ENCODE results near the gene IL6R.
"Not testable (repeated sequence)": the region's sequence is repeated elsewhere in the genome, so short reads cannot be mapped to it uniquely, and the experiment has no call there.

IL6R gene

GRCh38 chr1:154483941-154484803 lies 79.0 kb downstream of the IL6R start:
- no peak for DNase-seq (ENCODE audit: low spot score)

- no peak for DNase-seq (ENCODE audit: low spot score)
Measured at GRCh38 chr1:154485106-154485505, 80.0 kb downstream of the IL6R start.

GRCh38 chr1:154485910-154486496 lies 80.9 kb downstream of the IL6R start:
- DNase-seq (ENCODE audit: low spot score), result no peak

- not testable (repeated sequence) for DNase-seq (ENCODE audit: low spot score)
Measured at GRCh38 chr1:154486756-154487155, 81.6 kb downstream of the IL6R start.

- no peak for DNase-seq (ENCODE audit: low spot score)
Measured at GRCh38 chr1:154488922-154489321, 83.8 kb downstream of the IL6R start.

- DNase-seq (ENCODE audit: low spot score), result no peak
Measured at GRCh38 chr1:154489695-154490274, 84.6 kb downstream of the IL6R start.

- DNase-seq (ENCODE audit: low spot score), result no peak
Measured at GRCh38 chr1:154490317-154490716, 85.2 kb downstream of the IL6R start.

- no peak for DNase-seq (ENCODE audit: low spot score)
Measured at GRCh38 chr1:154492115-154492514, 87.0 kb downstream of the IL6R start.

- no peak for DNase-seq (ENCODE audit: low spot score)
Measured at GRCh38 chr1:154493276-154493675, 88.1 kb downstream of the IL6R start.

- no peak for DNase-seq (ENCODE audit: low spot score)
Measured at GRCh38 chr1:154495496-154496273, 90.5 kb downstream of the IL6R start.

GRCh38 chr1:154496383-154496782 lies 91.2 kb downstream of the IL6R start:
- DNase-seq (ENCODE audit: low spot score), result no peak

GRCh38 chr1:154497026-154497806 lies 92.1 kb downstream of the IL6R start:
- no peak for DNase-seq (ENCODE audit: low spot score)

- DNase-seq (ENCODE audit: low spot score), result no peak
Measured at GRCh38 chr1:154499446-154499845, 94.3 kb downstream of the IL6R start.

- no peak for DNase-seq (ENCODE audit: low spot score)
Measured at GRCh38 chr1:154500533-154500932, 95.4 kb downstream of the IL6R start.

- no peak for DNase-seq (ENCODE audit: low spot score)
Measured at GRCh38 chr1:154501423-154502065, 96.4 kb downstream of the IL6R start.

- peak; percentile 66 for DNase-seq (ENCODE audit: low spot score)
Measured at GRCh38 chr1:154502066-154502743, 97.1 kb downstream of the IL6R start, which contains the start of the genes SHE and TDRD10. SHE (minus strand) TSS chr1:154502412; CDS start chr1:154502026, 386 bp downstream. TDRD10 (plus strand) TSS chr1:154502219; CDS start chr1:154506904, 4,685 bp downstream.

GRCh38 chr1:154502744-154503115 lies 97.6 kb downstream of the IL6R start:
- no peak for DNase-seq (ENCODE audit: low spot score)

GRCh38 chr1:154503898-154504297 lies 98.8 kb downstream of the IL6R start:
- no peak for DNase-seq (ENCODE audit: low spot score)

- no peak for DNase-seq (ENCODE audit: low spot score)
Measured at GRCh38 chr1:154512760-154513159, 107.6 kb downstream of the IL6R start.

GRCh38 chr1:154514066-154514553 lies 109.0 kb downstream of the IL6R start:
- DNase-seq (ENCODE audit: low spot score), result no peak
